A673 (cell line): ENCODE data around the gene MFSD6. TPM values are rescaled to one million over a fixed set of nuclear protein-coding genes. Genes with fewer than 3 reads are reported as not detected.
"Not testable (repeated sequence)": the region's sequence is repeated elsewhere in the genome, so short reads cannot be mapped to it uniquely, and the experiment has no call there.

Source experiments
- BruUV-seq: library from RNA; stranded (reverse); fragments of 400-500 nt; replicated peaks from 2 replicates; lab custom pipeline; 2021; lab: Mats Ljungman, UMichigan
- CTCF ChIA-PET: fragments of 300-600 bp; sonication (Branson Sonifier 250); formaldehyde crosslinking; loops from one replicate; lab custom pipeline; 2022; ENCODE audit warnings: antibody characterized with exemption; lab: Charles Lee
- POLR2A ChIA-PET: fragments of 300-600 bp; sonication (Branson Sonifier 250); formaldehyde crosslinking; loops from one replicate; lab custom pipeline; 2022; ENCODE audit warnings: antibody characterized with exemption; ENCODE audit not compliant: low non-redundant PET; lab: Charles Lee
- DNase-seq: peaks from one replicate; pipeline ENCODE4 v3.0.0-alpha.2; 2015; ENCODE audit warnings: low spot score
- H3K27ac ChIP-seq: fragments of 200-600 bp; sonication (generic); 2 replicates; pipeline ENCODE4 v1.5.1; 2016; ENCODE audit warnings: mixed run types, low read depth, mild to moderate bottlenecking, mixed read lengths, antibody characterized with exemption, low read length; ENCODE audit not compliant: poor library complexity, severe bottlenecking
- H3K27me3 ChIP-seq: fragments of 200-600 bp; sonication (generic); replicated peaks from 2 replicates; pipeline ENCODE4 v1.6.1; 2017; ENCODE audit warnings: mixed run types, low read depth, mild to moderate bottlenecking, mixed read lengths, antibody characterized with exemption, low read length; ENCODE audit not compliant: insufficient read depth, poor library complexity
- H3K36me3 ChIP-seq: fragments of 200-600 bp; sonication (generic); 2 replicates; pipeline ENCODE4 v1.6.1; 2016; ENCODE audit warnings: mixed run types, mild to moderate bottlenecking, mixed read lengths, antibody characterized with exemption, low read length; ENCODE audit not compliant: insufficient read depth, poor library complexity, severe bottlenecking
- H3K4me1 ChIP-seq: fragments of 200-600 bp; sonication (generic); 2 replicates; pipeline ENCODE4 v1.6.1; 2017; ENCODE audit warnings: mixed run types, mild to moderate bottlenecking, mixed read lengths, antibody characterized with exemption, low read length; ENCODE audit not compliant: insufficient read depth, poor library complexity, severe bottlenecking
- H3K4me3 ChIP-seq: fragments of 200-600 bp; sonication (generic); 2 replicates; pipeline ENCODE4 v1.5.1; 2016; ENCODE audit warnings: low read depth, mixed run types, mild to moderate bottlenecking, mixed read lengths, low read length; ENCODE audit not compliant: poor library complexity, severe bottlenecking
- H3K9me3 ChIP-seq: fragments of 200-600 bp; sonication (generic); 2 replicates; pipeline ENCODE4 v1.6.1; 2016; ENCODE audit warnings: mixed run types, low read depth, mild to moderate bottlenecking, mixed read lengths, antibody characterized with exemption, low read length; ENCODE audit not compliant: poor library complexity, severe bottlenecking
- EZH2 ChIP-seq: fragments of 200-600 bp; sonication (generic); IDR thresholded peaks from 2 replicates; pipeline ENCODE4 v1.6.1; 2017; ENCODE audit warnings: borderline replicate concordance, low read depth, mild to moderate bottlenecking, mixed read lengths, antibody characterized with exemption, low read length; ENCODE audit not compliant: poor library complexity, severe bottlenecking
- intact Hi-C: fragments of 100-400 bp; cut with micrococcal nuclease; formaldehyde crosslinking; loops from one replicate; pipeline ENCODE4 v1.10.0; 2022; ENCODE audit not compliant: unreplicated experiment
- total RNA-seq: library from RNA; stranded (reverse); gene quantifications from 2 replicates; pipeline ENCODE4 v1.2.3, GENCODE V29; 2021
- TF ChIP-seq, protein P1 (sequence below): fragments of 300-800, 200-600 bp; sonication (generic); conservative IDR thresholded peaks from 2 replicates; pipeline ENCODE4 v1.5.1; 2017; ENCODE audit warnings: low read depth, mild to moderate bottlenecking, antibody characterized with exemption, low read length, moderate library complexity, mixed read lengths

Gene MFSD6
- total RNA-seq, 1 experiment from 2014 or later = 8.4 TPM

DNA sequence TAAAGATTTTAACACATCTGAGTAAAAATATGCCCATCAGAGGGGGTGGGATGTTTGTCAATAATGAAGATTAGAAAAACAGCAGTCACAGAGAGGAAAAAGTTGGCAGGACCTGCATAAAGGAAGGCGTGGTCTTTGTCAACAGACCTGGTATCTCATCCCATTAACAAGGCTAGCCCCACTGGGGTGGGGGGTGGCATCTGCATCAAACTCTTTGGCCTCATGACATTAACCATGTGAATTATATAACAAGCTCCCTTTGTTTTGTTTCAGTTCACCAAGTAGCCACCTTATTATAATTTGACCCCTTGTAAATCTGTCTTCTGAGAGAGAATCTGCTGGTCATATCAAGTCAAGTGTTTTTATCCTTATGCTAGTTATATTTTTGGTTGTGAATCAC, 97.5 kb downstream of the MFSD6 start:
- CTCF ChIA-PET = no interaction called here
- BruUV-seq = no TSS peak

DNA sequence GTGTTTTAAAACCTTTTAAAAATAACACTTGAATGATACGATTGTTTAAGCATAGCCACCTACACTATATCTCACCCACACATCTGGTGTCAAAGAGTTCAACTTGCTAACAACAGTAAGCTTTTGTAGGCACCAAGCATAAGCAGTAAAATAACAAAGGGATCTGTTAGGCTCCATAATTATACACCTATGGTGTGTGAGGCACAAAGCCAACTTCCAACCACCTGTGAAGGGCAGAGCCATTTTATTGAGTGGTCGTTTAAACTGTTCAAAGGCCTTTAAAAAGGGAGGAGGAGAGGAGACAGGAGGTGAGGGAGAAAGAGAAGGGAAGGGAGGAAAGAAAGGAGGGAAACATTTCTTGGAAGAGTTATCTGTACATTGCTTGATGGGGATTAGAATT, 98.5 kb downstream of the MFSD6 start:
- no peak for DNase-seq
- H3K27me3 ChIP-seq = no peaks in the 10 kb centered on the region
- intact Hi-C loops = no loop called here
- no peaks in the 10 kb centered on the region for H3K4me1 ChIP-seq
- H3K4me3 ChIP-seq = no peak overlapping the region
- ChIA-PET POLR2A (no interaction called here), CTCF (no interaction called here)
- H3K36me3 ChIP-seq = no peaks in the 10 kb centered on the region
- BruUV-seq = no TSS peak
- H3K9me3 ChIP-seq = no peaks in the 10 kb centered on the region
- no peak overlapping the region for H3K27ac ChIP-seq
- no peak for TF ChIP-seq EZH2
- TF ChIP-seq, protein P1, sequence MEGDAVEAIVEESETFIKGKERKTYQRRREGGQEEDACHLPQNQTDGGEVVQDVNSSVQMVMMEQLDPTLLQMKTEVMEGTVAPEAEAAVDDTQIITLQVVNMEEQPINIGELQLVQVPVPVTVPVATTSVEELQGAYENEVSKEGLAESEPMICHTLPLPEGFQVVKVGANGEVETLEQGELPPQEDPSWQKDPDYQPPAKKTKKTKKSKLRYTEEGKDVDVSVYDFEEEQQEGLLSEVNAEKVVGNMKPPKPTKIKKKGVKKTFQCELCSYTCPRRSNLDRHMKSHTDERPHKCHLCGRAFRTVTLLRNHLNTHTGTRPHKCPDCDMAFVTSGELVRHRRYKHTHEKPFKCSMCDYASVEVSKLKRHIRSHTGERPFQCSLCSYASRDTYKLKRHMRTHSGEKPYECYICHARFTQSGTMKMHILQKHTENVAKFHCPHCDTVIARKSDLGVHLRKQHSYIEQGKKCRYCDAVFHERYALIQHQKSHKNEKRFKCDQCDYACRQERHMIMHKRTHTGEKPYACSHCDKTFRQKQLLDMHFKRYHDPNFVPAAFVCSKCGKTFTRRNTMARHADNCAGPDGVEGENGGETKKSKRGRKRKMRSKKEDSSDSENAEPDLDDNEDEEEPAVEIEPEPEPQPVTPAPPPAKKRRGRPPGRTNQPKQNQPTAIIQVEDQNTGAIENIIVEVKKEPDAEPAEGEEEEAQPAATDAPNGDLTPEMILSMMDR = no peak

More for the DNA sequence above, 97.5 kb downstream of the MFSD6 start:
- Histone ChIP-seq H3K4me3 (no peak overlapping the region), H3K4me1 (no peaks in the 10 kb centered on the region), H3K27ac (no peak overlapping the region), H3K27me3 (no peaks in the 10 kb centered on the region), H3K36me3 (no peaks in the 10 kb centered on the region), H3K9me3 (no peaks in the 10 kb centered on the region)
- DNase-seq = no peak
- TF ChIP-seq, protein P1 = no peak
- no peak for TF ChIP-seq EZH2
- POLR2A ChIA-PET = no interaction called here
- intact Hi-C loops = no loop called here

DNA sequence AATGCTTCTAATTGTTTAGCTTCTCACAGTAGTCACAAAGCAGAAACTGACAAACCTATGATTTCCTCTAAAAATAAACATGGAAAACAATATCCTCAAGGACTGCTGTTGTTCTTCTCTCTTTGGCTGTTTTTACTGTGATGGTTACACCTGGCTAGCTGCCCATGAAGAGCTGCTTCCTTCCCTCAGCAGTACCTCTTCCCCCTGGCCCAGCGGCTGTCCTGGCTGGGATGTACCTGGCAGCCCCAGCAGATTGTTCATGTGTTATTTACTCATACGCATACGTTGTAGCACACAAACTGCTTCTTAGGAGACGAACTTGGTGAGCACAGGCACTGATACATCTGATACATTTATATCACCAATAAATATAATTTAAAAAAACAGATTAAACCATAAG, 99.0 kb downstream of the MFSD6 start:
- no peaks in the 10 kb centered on the region for H3K4me1 ChIP-seq
- no peak for TF ChIP-seq EZH2
- TF ChIP-seq, protein P1 = no peak
- ChIA-PET CTCF (no interaction called here), POLR2A (no interaction called here)
- no peaks in the 10 kb centered on the region for H3K9me3 ChIP-seq
- H3K27me3 ChIP-seq = no peaks in the 10 kb centered on the region
- intact Hi-C loops = no loop called here
- BruUV-seq = no TSS peak
- no peaks in the 10 kb centered on the region for H3K36me3 ChIP-seq
- no peak overlapping the region for H3K4me3 ChIP-seq
- no peak for DNase-seq
- H3K27ac ChIP-seq = no peak overlapping the region

DNA sequence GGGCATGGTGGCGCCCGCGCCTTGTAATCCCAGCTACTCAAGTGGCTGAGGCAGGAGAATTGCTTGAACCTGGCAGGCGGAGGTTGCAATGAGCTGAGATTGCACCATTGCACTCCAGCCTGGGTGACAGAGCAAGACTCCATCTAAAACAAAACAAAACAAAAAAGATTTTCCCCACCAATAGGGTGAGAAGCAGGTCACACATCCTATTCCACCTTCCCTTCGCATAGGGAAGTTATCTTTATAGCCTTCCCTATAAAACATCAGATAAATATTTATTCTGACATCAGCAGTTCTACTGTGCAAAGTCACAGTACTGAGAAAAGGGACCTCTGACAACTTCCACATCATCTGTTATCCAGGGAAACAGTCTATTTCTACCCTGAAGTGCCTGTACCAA, 101.7 kb downstream of the MFSD6 start:
- POLR2A ChIA-PET, CTCF ChIA-PET, H3K9me3 ChIP-seq, H3K27me3 ChIP-seq, BruUV-seq, H3K36me3 ChIP-seq, H3K27ac ChIP-seq, H3K4me3 ChIP-seq, DNase-seq, H3K4me1 ChIP-seq: not testable (repeated sequence)
- intact Hi-C loops = loop anchor here (2.0 to 10.0 kb wide), 2 partner anchors 175 to 421 kb away; no protein-coding TSS in a partner anchor
